HepG2 (cell line): ENCODE results near the gene IFT122. TPM values are rescaled to one million over a fixed set of nuclear protein-coding genes. Genes with fewer than 3 reads are reported as not detected.

Experiments
- ATAC-seq: fragments of 200-7000 bp; cut with Tn5 transposase; 3 replicates; pipeline ENCODE4 v1.9.1; 2020; ENCODE audit warnings: mild to moderate bottlenecking, moderate library complexity
- BruUV-seq: library from RNA; stranded (reverse); fragments of 400-500 nt; replicated peaks from 2 replicates; lab custom pipeline; 2021; lab: Mats Ljungman, UMichigan
- CTCF ChIA-PET: fragments of 300-600 bp; formaldehyde crosslinking; extraction: SDS; loops from one replicate; lab custom pipeline; 2021; ENCODE audit warnings: low total read pairs, inconsistent platforms, low intra/inter-chr PET ratio; lab: Yijun Ruan, JAX
- POLR2A ChIA-PET: fragments of 350-600 bp; sonication (Branson Sonifier 250); formaldehyde crosslinking; loops from one replicate; lab custom pipeline; 2020; ENCODE audit warnings: antibody characterized with exemption, inconsistent platforms; lab: Yijun Ruan, JAX
- DNase-seq: peaks from one replicate; pipeline ENCODE4 v3.0.0-alpha.2; 2015; ENCODE audit warnings: low spot score
- FAIRE-seq: peaks from 3 replicates; lab custom pipeline; 2011; peaks lifted over from hg19 to GRCh38; lab: Jason Lieb, UNC
- H2AFZ ChIP-seq: one replicate; pipeline ENCODE4 v1.6.1; 2011; ENCODE audit warnings: low read length, inconsistent platforms
- H3K27ac ChIP-seq: fragments of 300-600 bp; 3 replicates; pipeline ENCODE4 v1.8.0; 2011; ENCODE audit warnings: mixed run types, mild to moderate bottlenecking, mixed read lengths, low read length, inconsistent platforms; ENCODE audit not compliant: insufficient read depth; ENCODE audit errors: extremely low read length
- H3K27me3 ChIP-seq, 2 experiments: fragments of 200-600 bp in 1 of 2; 2 replicates in 1 of 2; 3 replicates in 1 of 2; pipeline versions ENCODE4 v1.6.0 to v1.8.0; 2011; ENCODE audit warnings: low read length in 2 of 2, mild to moderate bottlenecking in 2 of 2, moderate library complexity in 2 of 2, inconsistent platforms in 1 of 2; ENCODE audit not compliant: insufficient read depth in 2 of 2, control insufficient read depth in 1 of 2
- H3K36me3 ChIP-seq, 2 experiments: fragments of 200-600 bp in 1 of 2; replicated peaks in 1 of 2; 2 replicates in 1 of 2; 3 replicates in 1 of 2; pipeline versions ENCODE4 v1.5.1 to v1.8.0; 2011; ENCODE audit warnings: low read length in 2 of 2, inconsistent platforms in 1 of 2; ENCODE audit not compliant: insufficient read depth in 2 of 2, control insufficient read depth in 1 of 2
- H3K4me1 ChIP-seq: 2 replicates; pipeline ENCODE4 v1.5.1; 2012; ENCODE audit warnings: low read length, inconsistent platforms; ENCODE audit not compliant: insufficient read depth
- H3K4me2 ChIP-seq: 2 replicates; pipeline ENCODE4 v1.6.0; 2011; ENCODE audit warnings: low read depth, low read length, inconsistent platforms
- H3K4me3 ChIP-seq, 3 experiments: fragments of 200-600 bp in 1 of 3; sonication (generic), shearing (Covaris generic) in 1 of 3; replicated peaks in 1 of 3; 2 replicates each; pipeline ENCODE4 v1.5.1; 2011 to 2016; ENCODE audit warnings: low read length in 3 of 3, inconsistent platforms in 2 of 3, low read depth in 2 of 3, mild to moderate bottlenecking in 2 of 3, control low read depth in 1 of 3, mixed read lengths in 1 of 3; ENCODE audit not compliant: insufficient read depth in 1 of 3
- H3K79me2 ChIP-seq: one replicate; pipeline ENCODE4 v1.6.1; 2011; ENCODE audit warnings: low read length, inconsistent platforms; ENCODE audit not compliant: insufficient read depth
- H3K9ac ChIP-seq: 2 replicates; pipeline ENCODE4 v1.6.0; 2011; ENCODE audit warnings: mild to moderate bottlenecking, low read depth, low read length, inconsistent platforms; ENCODE audit not compliant: insufficient read depth
- H3K9me3 ChIP-seq: 2 replicates; pipeline ENCODE4 v1.5.1; 2012; ENCODE audit warnings: mild to moderate bottlenecking, low read length
- H4K20me1 ChIP-seq: 2 replicates; pipeline ENCODE4 v1.6.0; 2011; ENCODE audit warnings: inconsistent platforms, mild to moderate bottlenecking, low read length, moderate library complexity; ENCODE audit not compliant: insufficient read depth
- NAIF1 ChIP-seq: sonication (generic); formaldehyde crosslinking; IDR thresholded peaks from 2 replicates; pipeline ENCODE4 v1.5.0; 2020; ENCODE audit warnings: mild to moderate bottlenecking, missing genetic modification reagents, borderline replicate concordance
- NPAS2 ChIP-seq: sonication (generic); formaldehyde crosslinking; IDR thresholded peaks from 2 replicates; pipeline ENCODE4 v1.8.0; 2022; ENCODE audit warnings: mild to moderate bottlenecking, missing genetic modification reagents, borderline replicate concordance
- ZEB1 ChIP-seq: IDR thresholded peaks from 2 replicates; pipeline ENCODE4 v1.6.1; 2012; ENCODE audit warnings: mild to moderate bottlenecking, low read depth, inconsistent platforms; ENCODE audit not compliant: insufficient replicate concordance
- ZMYM4 ChIP-seq: sonication (generic); formaldehyde crosslinking; IDR thresholded peaks from 2 replicates; pipeline ENCODE4 v1.8.1; 2023; ENCODE audit warnings: mild to moderate bottlenecking, missing genetic modification reagents
- WGBS: methylation state at CpG from one replicate; pipeline ENCODE4 v1.1.6; 2017; ENCODE audit warnings: low lambda C conversion rate; 5-methylcytosine and 5-hydroxymethylcytosine counted together
- in situ Hi-C: cut with HindIII; loops from 2 replicates; pipeline ENCODE4 v1.10.0; 2017; ENCODE audit warnings: low pct_unique_long_range_greater_than_20kb; ENCODE audit not compliant: extremely low pct_ligation_motif_present
- intact Hi-C: fragments of 100-400 bp; cut with micrococcal nuclease; formaldehyde crosslinking; loops from one replicate; pipeline ENCODE4 v1.10.0; 2022; ENCODE audit not compliant: unreplicated experiment
- polyA plus RNA-seq, 8 experiments: library from polyadenylated mRNA; depleted of rRNA in 3 of 8; stranded (reverse) in 7 of 8; unstranded in 1 of 8; fragments of >200 nt; fragmentation: Illumina TruSeq in 4 of 8; extraction: Trizol in 4 of 8; gene quantifications; 2 replicates each; pipeline versions ENCODE4 v1.2.1 to v1.2.3, GENCODE V29; 2011 to 2016; ENCODE audit warnings: low read depth in 4 of 8, missing spikeins in 1 of 8, mixed read lengths in 1 of 8; ENCODE audit not compliant: insufficient read depth in 1 of 8
- total RNA-seq, 5 experiments: library from RNA; depleted of rRNA; stranded (reverse); fragments of >200 nt; fragmentation: Illumina TruSeq; extraction: Trizol; gene quantifications; 2 replicates each; pipeline ENCODE4 v1.2.3, GENCODE V29; 2016; ENCODE audit warnings: low read depth in 1 of 5
- TF ChIP-seq, protein P1 (sequence below): IDR thresholded peaks from 2 replicates; pipeline ENCODE4 v1.6.1; 2016; ENCODE audit warnings: control low read depth
- TF ChIP-seq, protein P2 (sequence below): sonication (generic); formaldehyde crosslinking; conservative IDR thresholded peaks from 2 replicates; pipeline ENCODE4 v1.4.0; 2020; ENCODE audit warnings: missing genetic modification reagents

Gene IFT122
- total and polyA plus RNA-seq, 2 of the 13 experiments (the other 11 are each of a cell fraction or from before 2014, with no cell fraction given), result 10.1 to 10.3 TPM

GRCh38 chr3:129547241-129547640 is 107.2 kb downstream of the IFT122 start:
- no TSS peak for BruUV-seq
- no peaks in the 10 kb centered on the region for H4K20me1 ChIP-seq
- H3K36me3 ChIP-seq, result no peaks in the 10 kb centered on the region
- 96% methylated on average over 2 of the region's 24 CpGs for WGBS
- no peak overlapping the region for H3K9ac ChIP-seq
- H3K4me2 ChIP-seq, result no peak overlapping the region
- DNase-seq, result no peak
- intact Hi-C loops, result no loop called here
- no peaks in the 10 kb centered on the region for H3K79me2 ChIP-seq
- in situ Hi-C loops, result no loop called here
- no peaks in the 10 kb centered on the region for H3K9me3 ChIP-seq
- no peak for ATAC-seq
- POLR2A ChIA-PET, result interaction anchor here (1.4 kb wide), 1 partner anchor 12 kb away, joined by 6 read pairs; no protein-coding TSS in a partner anchor
- no peak for FAIRE-seq
- no peak overlapping the region for H3K27ac ChIP-seq
- H3K27me3 ChIP-seq, result peaks cover 0 to 8% of the 10 kb centered on the region in 2 experiments; a peak in 1 of 5 replicates
- H3K4me1 ChIP-seq, result peaks cover 42% of the 10 kb centered on the region
- H2AFZ ChIP-seq, result no peak overlapping the region
- CTCF ChIA-PET, result no interaction called here
- no peak overlapping the region for H3K4me3 ChIP-seq
- TF ChIP-seq, protein P1, sequence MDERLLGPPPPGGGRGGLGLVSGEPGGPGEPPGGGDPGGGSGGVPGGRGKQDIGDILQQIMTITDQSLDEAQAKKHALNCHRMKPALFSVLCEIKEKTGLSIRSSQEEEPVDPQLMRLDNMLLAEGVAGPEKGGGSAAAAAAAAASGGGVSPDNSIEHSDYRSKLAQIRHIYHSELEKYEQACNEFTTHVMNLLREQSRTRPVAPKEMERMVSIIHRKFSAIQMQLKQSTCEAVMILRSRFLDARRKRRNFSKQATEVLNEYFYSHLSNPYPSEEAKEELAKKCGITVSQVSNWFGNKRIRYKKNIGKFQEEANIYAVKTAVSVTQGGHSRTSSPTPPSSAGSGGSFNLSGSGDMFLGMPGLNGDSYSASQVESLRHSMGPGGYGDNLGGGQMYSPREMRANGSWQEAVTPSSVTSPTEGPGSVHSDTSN, result no peak
- TF ChIP-seq NPAS2, result no peak
- TF ChIP-seq, protein P2, sequence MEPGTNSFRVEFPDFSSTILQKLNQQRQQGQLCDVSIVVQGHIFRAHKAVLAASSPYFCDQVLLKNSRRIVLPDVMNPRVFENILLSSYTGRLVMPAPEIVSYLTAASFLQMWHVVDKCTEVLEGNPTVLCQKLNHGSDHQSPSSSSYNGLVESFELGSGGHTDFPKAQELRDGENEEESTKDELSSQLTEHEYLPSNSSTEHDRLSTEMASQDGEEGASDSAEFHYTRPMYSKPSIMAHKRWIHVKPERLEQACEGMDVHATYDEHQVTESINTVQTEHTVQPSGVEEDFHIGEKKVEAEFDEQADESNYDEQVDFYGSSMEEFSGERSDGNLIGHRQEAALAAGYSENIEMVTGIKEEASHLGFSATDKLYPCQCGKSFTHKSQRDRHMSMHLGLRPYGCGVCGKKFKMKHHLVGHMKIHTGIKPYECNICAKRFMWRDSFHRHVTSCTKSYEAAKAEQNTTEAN, result no peak
- TF ChIP-seq ZEB1, result no peak
- TF ChIP-seq NAIF1 (CRISPR knock-in tag), result no peak
- TF ChIP-seq ZMYM4 (CRISPR knock-in tag), result no peak
